Lower lobe of right lung (tissue), 2 donors: Measurements from ENCODE around the gene CDY1. TPM values are rescaled to one million over a fixed set of nuclear protein-coding genes. Genes with fewer than 3 reads are reported as not detected.
"Not testable (repeated sequence)": the region's sequence is repeated elsewhere in the genome, so short reads cannot be mapped to it uniquely, and the experiment has no call there.

Source experiments
- ATAC-seq, 2 donors: fragments of 200-7000 bp; cut with Tn5 transposase; one replicate each; pipeline ENCODE4 v1.9.1; 2020 to 2022; ENCODE audit warnings: mild to moderate bottlenecking in 2 of 2, moderate library complexity in 2 of 2
- DNase-seq: peaks from one replicate; pipeline ENCODE4 v3.0.0-alpha.2; 2020
- H3K27ac ChIP-seq: fragments of 200-600 bp; one replicate; pipeline ENCODE4 v1.8.0; 2022
- H3K27me3 ChIP-seq: fragments of 200-600 bp; one replicate; pipeline ENCODE4 v1.8.0; 2022; ENCODE audit warnings: low read depth
- H3K36me3 ChIP-seq: fragments of 200-600 bp; one replicate; pipeline ENCODE4 v1.8.0; 2022; ENCODE audit warnings: mild to moderate bottlenecking
- H3K4me1 ChIP-seq: fragments of 200-600 bp; one replicate; pipeline ENCODE4 v1.8.0; 2022
- H3K4me3 ChIP-seq: fragments of 200-600 bp; one replicate; pipeline ENCODE4 v1.8.0; 2022; ENCODE audit warnings: mild to moderate bottlenecking
- H3K9me3 ChIP-seq: fragments of 200-600 bp; one replicate; pipeline ENCODE4 v1.8.0; 2022
- intact Hi-C: fragments of 100-400 bp; cut with DNase I; formaldehyde crosslinking; loops from one replicate; pipeline ENCODE4 v1.11.0; 2022
- long read RNA-seq: library from polyadenylated mRNA; unstranded; transcript quantifications from one replicate; pipeline ENCODE4 v2.0.0, GENCODE V29; 2021
- total RNA-seq: library from RNA; stranded (reverse); fragmentation: NEBNext Ultra II Directional; extraction: Animal tissue kit (Norgen Biotek cat#: 25700); gene quantifications from one replicate; pipeline ENCODE4 v1.2.1, GENCODE V29; 2021
- donor health status: DM: no; HTN: yes; CAD: no; lungs with severe emphysema.

Gene CDY1
- total RNA-seq, result not detected
- long read RNA-seq, result 0 reads

DNA sequence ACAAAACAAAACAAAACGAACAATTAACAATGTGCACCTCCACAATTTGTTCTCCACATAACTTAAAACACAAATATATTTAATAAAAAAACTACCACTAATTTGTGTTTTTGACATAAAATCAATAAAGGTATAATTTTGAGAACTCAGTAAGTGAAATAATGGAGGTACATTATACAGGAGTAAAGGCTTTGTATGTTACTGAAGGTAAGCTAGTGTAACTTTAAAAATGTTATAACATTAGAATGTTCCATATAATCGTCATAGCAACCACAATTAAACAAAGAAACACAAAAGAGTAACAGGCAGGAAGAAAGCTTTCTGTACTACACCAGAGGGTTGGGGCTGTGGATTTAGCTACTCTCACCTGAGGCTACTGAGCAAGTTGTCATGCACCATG, at the start of gene CDY1:
Gene CDY1 (plus strand): TSS at position 301 of the 400 bp plus-strand sequence. CDS start 326 bp downstream, outside the sequence.
- DNase-seq, H3K9me3 ChIP-seq, H3K4me1 ChIP-seq, ATAC-seq, H3K4me3 ChIP-seq, H3K27ac ChIP-seq, intact Hi-C loops, H3K36me3 ChIP-seq, H3K27me3 ChIP-seq: not testable (repeated sequence)

DNA sequence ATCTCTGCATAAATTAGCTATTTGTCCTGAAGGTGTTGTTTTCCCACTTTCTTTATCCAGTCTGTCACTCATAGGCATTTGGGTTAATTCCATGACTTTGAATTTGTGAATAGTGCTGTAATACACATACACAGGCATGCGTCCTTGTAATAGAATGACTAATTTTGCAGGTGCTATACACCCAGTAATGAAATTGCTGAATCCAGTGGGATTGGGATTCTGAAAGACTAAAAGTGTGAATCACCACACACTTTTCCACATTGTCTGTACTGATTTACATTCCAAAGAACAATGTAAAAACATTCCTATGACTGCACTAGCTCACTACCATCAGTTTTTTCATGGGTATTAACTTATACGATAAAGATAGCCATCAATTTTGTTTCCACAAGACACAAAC, 28.6 kb upstream of the CDY1 start:
- H3K4me3 ChIP-seq, intact Hi-C loops, H3K27ac ChIP-seq, H3K4me1 ChIP-seq, ATAC-seq, H3K27me3 ChIP-seq, H3K36me3 ChIP-seq, H3K9me3 ChIP-seq, DNase-seq: not testable (repeated sequence)

GRCh38 chrY:25620209-25620608, 1.7 kb upstream of the CDY1 start:
- intact Hi-C loops, H3K27me3 ChIP-seq: not testable (repeated sequence)

DNA sequence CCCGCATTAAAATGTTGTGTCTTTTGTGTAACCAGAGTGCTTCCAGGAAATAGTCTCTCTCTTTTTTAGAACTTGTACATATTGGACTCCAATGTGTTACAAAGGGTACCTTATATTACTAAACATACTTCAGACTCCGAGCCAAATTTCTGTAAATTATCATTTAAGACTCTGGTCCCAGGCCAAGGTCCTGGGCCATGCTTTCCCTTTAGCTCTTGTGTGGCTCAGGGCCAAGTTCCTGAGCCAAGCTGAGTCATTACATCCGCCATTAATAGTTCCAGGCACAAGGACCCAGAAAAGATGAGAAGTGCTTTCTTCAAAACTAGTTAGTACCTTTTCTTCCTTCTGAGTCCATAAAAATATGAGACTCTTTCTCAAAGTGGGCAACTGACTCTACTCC, 4.6 kb downstream of the CDY1 start:
- H3K4me1 ChIP-seq, H3K27ac ChIP-seq, DNase-seq, ATAC-seq, H3K27me3 ChIP-seq, H3K9me3 ChIP-seq, H3K4me3 ChIP-seq, H3K36me3 ChIP-seq, intact Hi-C loops: not testable (repeated sequence)

More at GRCh38 chrY:25620209-25620608, 1.7 kb upstream of the CDY1 start:
- ATAC-seq, H3K4me3 ChIP-seq, H3K27ac ChIP-seq, H3K36me3 ChIP-seq, DNase-seq, H3K9me3 ChIP-seq, H3K4me1 ChIP-seq: not testable (repeated sequence)

DNA sequence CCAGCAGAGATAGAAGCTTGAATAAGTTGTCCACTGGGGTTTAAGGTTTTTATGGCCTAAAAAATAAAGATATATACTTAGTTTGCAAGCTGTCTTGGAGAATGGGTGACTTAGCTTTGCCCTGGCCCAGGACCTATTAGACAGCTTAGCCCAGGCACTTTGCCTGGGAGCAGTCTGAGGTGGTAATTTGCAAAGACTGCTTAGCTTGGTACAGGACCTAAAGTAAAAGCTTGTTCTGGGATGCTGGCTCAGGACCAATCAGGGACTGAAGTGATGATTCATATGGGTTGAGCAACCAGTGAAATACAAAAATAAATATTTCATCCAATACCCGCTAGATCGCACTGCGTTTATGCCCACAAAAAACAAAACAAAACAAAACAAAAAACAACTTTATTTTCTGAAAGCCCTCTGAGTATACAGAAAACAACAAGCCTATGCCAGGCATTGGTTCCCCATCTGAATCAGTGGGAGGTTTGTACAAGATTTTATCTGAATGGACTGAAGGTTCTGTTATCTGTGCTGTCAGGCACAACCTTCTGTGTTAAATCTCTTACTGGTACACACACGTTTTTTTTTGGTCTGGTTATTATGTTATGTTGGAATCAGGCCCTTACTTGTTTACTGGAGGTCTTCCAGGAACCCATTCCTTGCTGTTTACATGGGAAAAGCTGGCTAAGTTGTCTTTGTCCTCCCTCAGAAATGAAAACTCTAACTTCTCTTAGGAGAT, 8.6 kb downstream of the CDY1 start:
- intact Hi-C loops, H3K36me3 ChIP-seq, ATAC-seq: not testable (repeated sequence)

DNA sequence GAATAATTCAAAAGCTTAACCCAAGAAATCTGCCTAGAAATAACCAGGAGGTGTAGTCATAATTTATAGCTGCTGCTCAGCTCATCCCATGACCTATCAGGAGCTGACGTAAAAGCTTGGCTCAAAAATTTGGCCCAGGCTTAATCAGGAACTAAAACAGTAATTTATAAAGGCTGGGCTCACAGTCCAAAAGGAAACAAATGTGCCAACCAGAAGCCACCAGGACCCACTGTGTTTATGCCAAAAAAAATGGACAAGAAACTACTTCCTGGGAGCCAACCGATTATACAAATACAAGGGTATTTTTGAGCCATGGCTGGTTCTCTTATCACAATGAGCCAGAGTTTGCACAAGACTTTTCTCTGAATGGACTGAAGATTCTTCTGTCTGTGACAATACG, 17.9 kb downstream of the CDY1 start:
- H3K27me3 ChIP-seq, H3K4me1 ChIP-seq, H3K27ac ChIP-seq, H3K9me3 ChIP-seq, H3K36me3 ChIP-seq, intact Hi-C loops, DNase-seq, ATAC-seq, H3K4me3 ChIP-seq: not testable (repeated sequence)

More for the DNA sequence above, 8.6 kb downstream of the CDY1 start:
- H3K4me3 ChIP-seq, DNase-seq, H3K27ac ChIP-seq, H3K9me3 ChIP-seq, H3K4me1 ChIP-seq, H3K27me3 ChIP-seq: not testable (repeated sequence)

GRCh38 chrY:25643024-25643915, 21.4 kb downstream of the CDY1 start:
- H3K9me3 ChIP-seq, ATAC-seq, H3K4me3 ChIP-seq, H3K4me1 ChIP-seq, DNase-seq, H3K27me3 ChIP-seq, intact Hi-C loops, H3K36me3 ChIP-seq, H3K27ac ChIP-seq: not testable (repeated sequence)
